ENCODE data around the gene SZRD1. TPM values are rescaled to one million over a fixed set of nuclear protein-coding genes. Genes with fewer than 3 reads are reported as not detected.
A peak's percentile ranks its signal among the peaks of the same experiment; 100 is the strongest.

Gene SZRD1
- total and polyA plus RNA-seq, 9 of the 15 experiments (the other 6 are each of a cell fraction or from before 2014, with no cell fraction given) = 3.9 to 149 (median 82.5) TPM

- TF ChIP-seq OTX1 (CRISPR knock-in tag; IDR thresholded peaks at IDR 0.05) (peak; percentile 43; the same call in 1 of the 2 replicates), HDAC3 (IDR thresholded peaks at IDR 0.05; ENCODE audit: borderline replicate concordance, partially characterized antibody) (peak; percentile 14), GATA2 (CRISPR knock-in tag; IDR thresholded peaks at IDR 0.05) (no peak), ZZZ3 (IDR thresholded peaks at IDR 0.05) (peak; percentile 84), PHB (CRISPR knock-in tag; IDR thresholded peaks at IDR 0.05) (no peak; the same call in 1 of the 2 replicates), NFRKB (IDR thresholded peaks at IDR 0.05; ENCODE audit: low read depth) (0 out of 2 replicates have a peak, but pooled peaks have one; percentile 27), MECOM (CRISPR knock-in tag; IDR thresholded peaks at IDR 0.05) (no peak), BCOR (IDR thresholded peaks at IDR 0.05) (0 out of 2 replicates have a peak, but pooled peaks have one; percentile 38), ZNF431 (CRISPR knock-in tag; IDR thresholded peaks at IDR 0.05) (no peak), ZNF436 (CRISPR knock-in tag; IDR thresholded peaks at IDR 0.05) (no peak), SNRNP70 (optimal IDR thresholded peaks at IDR 0.05; ENCODE audit: low read depth, low read length) (no peak), PKNOX1 (IDR thresholded peaks at IDR 0.05) (peak; percentile 57; the same call in 1 of the 2 replicates), LEF1 (IDR thresholded peaks at IDR 0.05) (peak; percentile 26; the same call in 1 of the 2 replicates), PCBP1 (IDR thresholded peaks at IDR 0.05; ENCODE audit: low read depth, low read length, poor library complexity, severe bottlenecking) (peak; percentile 78), THRB (CRISPR knock-in tag; conservative IDR thresholded peaks at IDR 0.05) (peak; percentile 62; the same call in 1 of the 2 replicates), ILF3 (IDR thresholded peaks at IDR 0.05; ENCODE audit: borderline replicate concordance) (no peak), NFYB (IDR thresholded peaks at IDR 0.05; ENCODE audit: extremely low read depth, insufficient read length) (no peak), RAD51 (IDR thresholded peaks at IDR 0.05; ENCODE audit: borderline replicate concordance, low read depth) (peak; percentile 22; the same call in 1 of the 2 replicates), HSF4 (CRISPR knock-in tag; IDR thresholded peaks at IDR 0.05; ENCODE audit: borderline replicate concordance) (0 out of 2 replicates have a peak, but pooled peaks have one; percentile 27), BRD4 (IDR thresholded peaks at IDR 0.05) (peak; percentile 88), MTA3 (IDR thresholded peaks at IDR 0.05; ENCODE audit: borderline replicate concordance) (peak; percentile 86), THAP12 (CRISPR knock-in tag; IDR thresholded peaks at IDR 0.05) (peak; percentile 85), COPS2 (conservative IDR thresholded peaks at IDR 0.05) (no peak), POLR2AphosphoS2 (IDR thresholded peaks at IDR 0.05; ENCODE audit: low read length) (no peak; the same call in 1 of the 2 replicates), POLR2H (tag; IDR thresholded peaks at IDR 0.05; ENCODE audit: low read depth) (peak; percentile 90), ELF1 (tag; IDR thresholded peaks at IDR 0.05) (peak; percentile 78; the same call in 1 of the 2 replicates), ZBTB17 (CRISPR knock-in tag; IDR thresholded peaks at IDR 0.05) (peak; percentile 68)
Observed at GRCh38 chr1:16367258-16367967, 371 bp downstream of the SZRD1 start (continued).
